ENCODE measurements around the gene UTS2. TPM values are rescaled to one million over a fixed set of nuclear protein-coding genes. Genes with fewer than 3 reads are reported as not detected.

Gene UTS2
- polyA plus RNA-seq, 2 of the 4 experiments (the other 2 are of a cell fraction) = not detected

- TF ChIP-seq FOXS1 (CRISPR knock-in tag; IDR thresholded peaks at IDR 0.05) = no peak
- TF ChIP-seq MAX (IDR thresholded peaks at IDR 0.05) = no peak
- TF ChIP-seq RARB (CRISPR knock-in tag; IDR thresholded peaks at IDR 0.05) = no peak
- TF ChIP-seq HOXB5 (CRISPR knock-in tag; IDR thresholded peaks at IDR 0.05) = no peak
- no peak for TF ChIP-seq NFE2L2 (conservative IDR thresholded peaks at IDR 0.05; ENCODE audit: low read length)
These were observed 33.5 kb upstream of the UTS2 start (continued) for GRCh38 chr1:7886405-7886745.

GRCh38 chr1:7885513-7886404 is 32.9 kb upstream of the UTS2 start:
- peak in 1 of 2 experiments; percentile 67; a peak in 3 of 6 replicates for ATAC-seq
- Histone ChIP-seq H3K9me3 (no peaks in the 10 kb centered on the region), H3K4me1 (peaks cover 9% of the 10 kb centered on the region), H3K27ac (no peak overlapping the region), H3K4me2 (no peak overlapping the region), H3K4me3 (no peak overlapping the region)
- no peak for FAIRE-seq
- TF ChIP-seq E2F6 (IDR thresholded peaks at IDR 0.05; ENCODE audit: borderline replicate concordance, low read depth) (no peak), HOXB5 (CRISPR knock-in tag; IDR thresholded peaks at IDR 0.05) (no peak), HEYL (CRISPR knock-in tag; IDR thresholded peaks at IDR 0.05) (no peak)
- ChIA-PET CTCF (interaction anchor here (0.6 to 1.0 kb wide), 3 partner anchors 16 to 768 kb away, joined by 3 to 4 read pairs (median 4); no protein-coding TSS in a partner anchor), POLR2A (no interaction called here)
- WGBS (ENCODE audit: missing lambda C conversion rate) = 45% methylated on average over 18 of the region's 27 CpGs
- peak in 1 of 2 experiments; percentile 37 for DNase-seq (ENCODE audit: low read depth in 1 of 2, low spot score in 1 of 2)

- DNase-seq (ENCODE audit: low read depth in 1 of 2, low spot score in 1 of 2) (no peak), ATAC-seq (no peak), FAIRE-seq (no peak)
- Histone ChIP-seq H3K9me3 (no peaks in the 10 kb centered on the region), H3K27ac (no peak overlapping the region), H3K4me3 (no peak overlapping the region), H3K4me2 (no peak overlapping the region), H3K4me1 (peaks cover 9% of the 10 kb centered on the region)
- ChIA-PET CTCF (interaction anchor here (0.6 kb wide), 1 partner anchor 769 kb away, joined by 4 read pairs; no protein-coding TSS in a partner anchor), POLR2A (no interaction called here)
- WGBS (ENCODE audit: missing lambda C conversion rate) = 92% methylated on average over 1 of the region's 1 CpG
- TF ChIP-seq ZFP36 (IDR thresholded peaks at IDR 0.05; ENCODE audit: borderline replicate concordance, partially characterized antibody) (no peak), ESRRA (IDR thresholded peaks at IDR 0.05; ENCODE audit: borderline replicate concordance, low read length) (no peak), REST (IDR thresholded peaks at IDR 0.05) (no peak), BCL3 (IDR thresholded peaks at IDR 0.05) (no peak), HES2 (IDR thresholded peaks at IDR 0.05) (no peak), BHLHE40 (IDR thresholded peaks at IDR 0.05; ENCODE audit: low read depth, low read length) (no peak), HEYL (CRISPR knock-in tag; IDR thresholded peaks at IDR 0.05) (no peak), E2F6 (IDR thresholded peaks at IDR 0.05; ENCODE audit: borderline replicate concordance, low read depth) (no peak), JUNB (IDR thresholded peaks at IDR 0.05) (no peak), GATA3 (IDR thresholded peaks at IDR 0.05; ENCODE audit: borderline replicate concordance) (no peak), MAX (IDR thresholded peaks at IDR 0.05) (no peak), RNF2 (IDR thresholded peaks at IDR 0.05; ENCODE audit: borderline replicate concordance, low read depth) (no peak), FOXS1 (CRISPR knock-in tag; IDR thresholded peaks at IDR 0.05) (no peak), CTCF (IDR thresholded peaks at IDR 0.05) (no peak), HOXB5 (CRISPR knock-in tag; IDR thresholded peaks at IDR 0.05) (no peak), FOSB (CRISPR knock-in tag; IDR thresholded peaks at IDR 0.05) (no peak), FOSL2 (IDR thresholded peaks at IDR 0.05) (no peak), FOSL2 (CRISPR knock-in tag; IDR thresholded peaks at IDR 0.05) (no peak)
These were observed 31.9 kb upstream of the UTS2 start for GRCh38 chr1:7884757-7885156.

All from A549 (cell line).